Stomach (tissue), 4 donors: ENCODE measurements around the gene NHS.

Experiments used
- CTCF ChIP-seq, 7 experiments: fragments of 450-650 bp in 4 of 7; fragments of 200-600 bp in 3 of 7; sonication (generic) in 3 of 7; IDR thresholded peaks; one replicate each; pipeline ENCODE4 v1.5.1; 2016 to 2019; ENCODE audit warnings: antibody characterized with exemption in 7 of 7, control low read depth in 2 of 7, mild to moderate bottlenecking in 1 of 7
- EP300 ChIP-seq: sonication (generic); formaldehyde crosslinking; IDR thresholded peaks from one replicate; pipeline ENCODE4 v1.6.1; 2017; ENCODE audit warnings: antibody characterized with exemption
- POLR2A ChIP-seq, 4 donors: fragments of 450-650 bp; IDR thresholded peaks; one replicate each; pipeline ENCODE4 v1.6.1; 2016; ENCODE audit warnings: antibody characterized with exemption in 4 of 4, control low read depth in 2 of 4, mild to moderate bottlenecking in 1 of 4, moderate library complexity in 1 of 4

GRCh38 chrX:17459661-17460060 lies 84.7 kb downstream of the NHS start:
- TF ChIP-seq POLR2A (IDR thresholded peaks at IDR 0.05), result no peak
- no peak for TF ChIP-seq EP300
- no peak for TF ChIP-seq CTCF (IDR thresholded peaks at IDR 0.05)
